Measurements from ENCODE around the gene CEP104. TPM values are rescaled to one million over a fixed set of nuclear protein-coding genes. Genes with fewer than 3 reads are reported as not detected.

CEP104 gene
- total and polyA plus RNA-seq, 9 of the 15 experiments (the other 6 are each of a cell fraction or from before 2014, with no cell fraction given), result 11.2 to 63.4 (median 42.6) TPM

DNA sequence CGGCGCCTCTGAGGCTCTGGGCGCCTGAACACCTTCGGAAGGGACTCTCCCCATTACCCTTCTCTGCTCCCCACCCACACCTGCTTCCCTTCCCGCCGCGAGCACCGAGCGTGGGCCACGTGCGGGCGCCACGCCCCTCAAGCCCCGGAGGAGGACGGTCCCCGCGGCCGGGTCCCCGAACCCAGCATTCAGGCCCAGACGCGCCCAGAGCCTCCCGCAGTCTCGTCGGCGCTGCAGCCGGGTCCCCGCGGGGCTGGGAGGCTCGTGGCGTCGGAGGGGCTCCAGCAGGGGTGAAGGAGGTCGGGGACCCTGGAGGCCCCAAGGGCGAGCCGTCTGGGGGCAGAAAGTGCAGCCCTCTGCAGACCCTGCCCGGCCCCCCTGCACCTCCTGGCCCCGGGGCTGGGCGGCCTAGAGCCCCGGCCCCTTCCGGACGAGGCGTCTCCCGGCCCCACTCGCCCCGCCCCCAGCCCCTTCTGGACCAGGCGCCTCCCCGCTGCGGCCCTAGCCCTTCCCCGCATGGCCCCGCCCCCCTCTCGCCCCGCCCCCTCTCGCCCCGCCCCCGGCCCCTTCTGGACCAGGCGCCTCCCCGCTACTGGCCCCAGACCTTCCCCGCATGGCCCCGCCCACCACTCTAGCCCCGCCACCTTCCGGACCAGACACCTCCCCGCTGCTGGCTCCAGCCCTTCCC lies 84.8 kb downstream of the CEP104 start (continued):
- TF ChIP-seq ZBTB40 (IDR thresholded peaks at IDR 0.05) (no peak; the same call in 1 of the 2 replicates), ZBTB40 (CRISPR knock-in tag; IDR thresholded peaks at IDR 0.05) (no peak), SIN3A (IDR thresholded peaks at IDR 0.05; ENCODE audit: borderline replicate concordance in 2 of 2, control insufficient read depth in 1 of 2, low read depth in 2 of 2, low read length in 2 of 2) (peak; percentile 92 to 94; a peak in 3 of 4 replicates), ZNF551 (CRISPR knock-in tag; IDR thresholded peaks at IDR 0.05) (no peak), JUND (IDR thresholded peaks at IDR 0.05; ENCODE audit: borderline replicate concordance, low read depth, low read length) (no peak), JUND (tag; IDR thresholded peaks at IDR 0.05; ENCODE audit: borderline replicate concordance, low read depth, low read length) (no peak), SOX6 (IDR thresholded peaks at IDR 0.05) (no peak), GTF2A2 (tag; IDR thresholded peaks at IDR 0.05) (no peak), NKRF (IDR thresholded peaks at IDR 0.05; ENCODE audit: borderline replicate concordance) (peak; percentile 85), HOXB6 (CRISPR knock-in tag; IDR thresholded peaks at IDR 0.05; ENCODE audit: borderline replicate concordance) (no peak), ZNF444 (CRISPR knock-in tag; IDR thresholded peaks at IDR 0.05) (no peak), STAT5B (CRISPR knock-in tag; IDR thresholded peaks at IDR 0.05) (no peak), ZNF518B (CRISPR knock-in tag; IDR thresholded peaks at IDR 0.05) (no peak)
